Forelimb muscle (tissue), 1 donor: Measurements from ENCODE around the gene MRPL3. TPM values are rescaled to one million over a fixed set of nuclear protein-coding genes. Genes with fewer than 3 reads are reported as not detected.

Experiments
- polyA plus RNA-seq: library from polyadenylated mRNA; unstranded; fragments of 120-200 nt; gene quantifications from one replicate; pipeline ENCODE4 v1.2.1, GENCODE V29; 2013; ENCODE audit not compliant: insufficient read length

MRPL3 gene
- polyA plus RNA-seq, 1 donor: 76.5 TPM

Other genes starting within 250 kb of the MRPL3 start
- 20.8 TPM for gene NUDT16, start 121.2 kb downstream of the MRPL3 start, polyA plus RNA-seq